ENCODE results near the gene SPAG7. TPM values are rescaled to one million over a fixed set of nuclear protein-coding genes. Genes with fewer than 3 reads are reported as not detected.

Gene SPAG7
- total and polyA plus RNA-seq, 8 donors: 47.2 to 78.6 (median 74.2) TPM

DNA sequence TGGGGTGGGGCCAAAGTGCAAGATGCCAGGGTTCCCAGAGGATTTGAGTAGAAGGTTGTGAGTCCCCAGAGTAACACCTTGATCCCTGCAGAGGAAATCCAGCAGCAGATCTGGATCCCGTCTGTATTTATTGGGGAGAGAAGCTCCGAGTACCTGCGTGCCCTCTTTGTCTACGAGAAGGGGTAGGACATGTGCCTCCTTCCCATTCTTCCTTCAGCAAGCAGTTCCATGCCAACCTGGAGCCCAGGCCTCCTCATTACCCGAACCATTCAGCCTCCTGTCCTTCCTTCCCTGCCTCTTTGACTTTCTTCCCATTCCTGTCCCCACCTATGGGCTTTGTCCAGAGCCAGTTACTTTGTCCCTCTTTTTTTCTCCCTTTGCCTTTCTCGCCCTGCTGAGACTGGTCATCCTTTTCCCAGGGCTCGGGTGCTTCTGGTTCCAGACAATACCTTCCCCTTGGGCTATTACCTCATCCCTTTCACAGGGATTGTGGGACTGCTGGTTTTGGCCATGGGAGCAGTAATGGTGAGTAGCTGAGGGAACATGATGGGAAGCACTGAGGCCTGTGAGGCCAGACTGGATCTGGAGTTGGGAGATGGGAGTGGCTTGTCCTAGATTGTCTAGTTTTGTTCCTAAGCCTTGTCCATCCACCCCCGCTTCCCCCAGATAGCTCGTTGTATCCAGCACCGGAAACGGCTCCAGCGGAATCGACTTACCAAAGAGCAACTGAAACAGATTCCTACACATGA lies 24.7 kb downstream of the SPAG7 start:
- Histone ChIP-seq H3K4me3 (peak overlapping the region in 1 of 2 donors; percentile 100), H3K4me1 (peaks cover 39 to 78% of the 10 kb centered on the region in 2 donors), H3K27me3 (no peaks in the 10 kb centered on the region), H3K9me3 (no peaks in the 10 kb centered on the region), H3K36me3 (peaks cover 0 to 59% of the 10 kb centered on the region in 2 donors), H3K27ac (peak overlapping the region in 1 of 2 donors; percentile 100)
- no peak for ATAC-seq
- TF ChIP-seq, protein P1, sequence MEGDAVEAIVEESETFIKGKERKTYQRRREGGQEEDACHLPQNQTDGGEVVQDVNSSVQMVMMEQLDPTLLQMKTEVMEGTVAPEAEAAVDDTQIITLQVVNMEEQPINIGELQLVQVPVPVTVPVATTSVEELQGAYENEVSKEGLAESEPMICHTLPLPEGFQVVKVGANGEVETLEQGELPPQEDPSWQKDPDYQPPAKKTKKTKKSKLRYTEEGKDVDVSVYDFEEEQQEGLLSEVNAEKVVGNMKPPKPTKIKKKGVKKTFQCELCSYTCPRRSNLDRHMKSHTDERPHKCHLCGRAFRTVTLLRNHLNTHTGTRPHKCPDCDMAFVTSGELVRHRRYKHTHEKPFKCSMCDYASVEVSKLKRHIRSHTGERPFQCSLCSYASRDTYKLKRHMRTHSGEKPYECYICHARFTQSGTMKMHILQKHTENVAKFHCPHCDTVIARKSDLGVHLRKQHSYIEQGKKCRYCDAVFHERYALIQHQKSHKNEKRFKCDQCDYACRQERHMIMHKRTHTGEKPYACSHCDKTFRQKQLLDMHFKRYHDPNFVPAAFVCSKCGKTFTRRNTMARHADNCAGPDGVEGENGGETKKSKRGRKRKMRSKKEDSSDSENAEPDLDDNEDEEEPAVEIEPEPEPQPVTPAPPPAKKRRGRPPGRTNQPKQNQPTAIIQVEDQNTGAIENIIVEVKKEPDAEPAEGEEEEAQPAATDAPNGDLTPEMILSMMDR (IDR thresholded peaks at IDR 0.05): no peak
- intact Hi-C loops (cut with DNase I): no loop called here
- peak in 1 of 4 donors; percentile 24 for DNase-seq

DNA sequence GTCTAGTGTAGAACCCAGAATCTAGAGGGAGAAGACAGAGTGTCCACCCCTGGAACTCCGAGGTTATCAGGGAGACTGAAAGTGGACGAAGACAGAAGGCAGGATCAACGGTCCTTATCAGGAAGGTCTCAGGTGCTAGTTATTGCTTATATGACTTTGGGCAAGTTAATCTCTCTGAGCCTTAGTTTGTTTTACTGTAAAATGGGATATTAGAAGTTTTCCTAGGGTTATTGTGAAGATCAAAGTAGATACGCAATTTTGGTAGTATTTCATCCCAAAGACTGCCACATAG lies 26.4 kb downstream of the SPAG7 start:
- intact Hi-C loops (cut with DNase I): no loop called here
- Histone ChIP-seq H3K36me3 (peaks cover 0 to 64% of the 10 kb centered on the region in 2 donors), H3K27ac (peak overlapping the region in 1 of 2 donors; percentile 97)

DNA sequence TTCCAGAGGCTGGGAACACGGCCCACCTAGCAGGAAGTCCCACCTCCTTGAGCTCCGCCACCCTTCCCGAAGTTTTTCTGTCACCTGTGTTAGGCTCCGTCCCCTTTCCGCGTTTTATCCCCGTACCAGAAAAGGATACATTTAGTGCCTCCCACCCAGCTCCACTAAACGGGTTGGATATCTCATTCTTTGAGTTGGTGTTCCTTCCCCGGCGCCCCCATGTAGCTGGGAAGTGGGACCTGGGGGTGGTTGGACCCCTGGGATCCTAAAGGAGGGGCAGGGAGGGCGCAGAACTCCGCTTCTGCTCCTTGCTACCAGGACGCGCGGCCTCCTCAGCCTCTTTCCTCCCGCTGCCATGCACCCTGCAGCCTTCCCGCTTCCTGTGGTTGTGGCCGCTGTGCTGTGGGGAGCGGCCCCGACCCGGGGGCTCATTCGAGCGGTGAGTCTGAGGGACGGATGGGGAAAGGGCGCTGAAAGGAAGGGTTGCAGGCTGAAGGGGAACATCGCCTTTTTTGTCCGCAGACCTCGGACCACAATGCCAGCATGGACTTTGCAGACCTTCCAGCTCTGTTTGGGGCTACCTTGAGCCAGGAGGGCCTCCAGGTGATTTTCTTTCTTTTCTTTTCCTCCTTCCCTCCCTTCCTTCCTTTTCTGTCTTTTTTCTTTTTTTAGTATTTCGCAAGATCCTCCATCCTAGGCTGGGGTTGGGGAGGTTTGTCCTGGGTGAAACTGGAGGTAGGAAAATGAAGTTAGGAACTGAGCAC lies 26.9 kb downstream of the SPAG7 start:
- Histone ChIP-seq H3K4me3 (peak overlapping the region; percentile 77 to 93), H3K27ac (peak overlapping the region; percentile 96 to 97), H3K9me3 (no peaks in the 10 kb centered on the region), H3K27me3 (no peaks in the 10 kb centered on the region), H3K4me1 (peaks cover 28 to 66% of the 10 kb centered on the region in 2 donors), H3K36me3 (peaks cover 0 to 62% of the 10 kb centered on the region in 2 donors)
- TF ChIP-seq, protein P1 (IDR thresholded peaks at IDR 0.05): no peak
- intact Hi-C loops (cut with DNase I): no loop called here
- ATAC-seq: peak; percentile 77
- DNase-seq: peak in 2 of 4 donors; percentile 84

More for the DNA sequence above, 26.4 kb downstream of the SPAG7 start:
- DNase-seq (no peak), ATAC-seq (no peak)
- TF ChIP-seq, protein P1 (IDR thresholded peaks at IDR 0.05): no peak
- Histone ChIP-seq H3K4me1 (peaks cover 34 to 71% of the 10 kb centered on the region in 2 donors), H3K9me3 (no peaks in the 10 kb centered on the region), H3K4me3 (peak overlapping the region; percentile 77 to 93), H3K27me3 (no peaks in the 10 kb centered on the region)

DNA sequence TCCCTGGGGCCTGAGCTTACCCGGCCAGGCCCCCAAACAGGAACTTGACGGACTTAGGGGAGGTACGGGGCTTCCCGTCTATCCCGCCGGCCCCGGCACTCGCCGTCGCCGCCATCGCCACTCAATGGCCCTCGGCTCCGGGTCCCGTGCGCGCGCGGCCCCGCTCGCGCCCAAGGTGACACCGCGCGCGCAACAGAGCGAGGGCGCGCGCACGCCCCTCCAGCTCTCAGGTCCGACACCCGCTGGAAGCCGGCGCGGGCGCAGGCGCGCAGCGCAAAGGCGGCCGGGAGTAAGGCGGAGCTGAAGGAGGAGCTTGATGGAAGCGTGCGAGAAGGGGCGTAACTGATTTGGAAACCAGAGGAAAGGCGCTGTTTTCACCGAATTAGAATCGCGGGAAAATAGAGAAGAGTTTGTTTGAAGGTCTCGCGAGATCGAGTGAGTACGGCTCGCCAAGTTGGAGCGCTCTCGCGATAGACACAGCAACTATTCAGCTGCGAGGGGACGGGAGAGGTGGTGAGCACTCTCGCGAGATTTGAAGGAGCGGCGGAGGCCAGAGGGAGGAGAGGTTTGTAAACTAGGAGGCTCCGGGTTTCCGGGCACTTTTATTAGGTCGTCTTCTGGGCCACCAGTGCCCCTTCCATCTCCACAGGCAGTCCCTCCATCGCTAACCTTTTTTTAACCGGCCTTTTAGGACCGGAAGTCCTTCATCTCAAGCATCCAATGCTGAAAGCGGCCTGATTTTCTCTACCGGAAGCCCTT lies 27.6 kb downstream of the SPAG7 start, which contains the start of the genes RNF167 and SLC25A11:
Gene RNF167 (plus strand): TSS at position 473 of the 759 bp plus-strand sequence. CDS start 642 bp downstream, outside the sequence.
Gene SLC25A11 (minus strand): TSS at position 251 of the 759 bp plus-strand sequence. CDS start 136 bp downstream, at position 115.
- intact Hi-C loops (cut with DNase I): no loop called here
- Histone ChIP-seq H3K27me3 (no peaks in the 10 kb centered on the region), H3K9me3 (no peaks in the 10 kb centered on the region), H3K4me3 (peak within 1 kb of the TSS; percentile 77 to 93), H3K36me3 (peaks cover 0 to 55% of the 10 kb centered on the region in 2 donors), H3K4me1 (peaks cover 21 to 58% of the 10 kb centered on the region in 2 donors), H3K27ac (peak within 1 kb of the TSS; percentile 96 to 97)
- DNase-seq (peak; percentile 96 to 99 (median 98)), ATAC-seq (peak; percentile 95)
- TF ChIP-seq, protein P1 (IDR thresholded peaks at IDR 0.05): peak in 1 of 2 donors; percentile 27

All from left lung (tissue), 10 donors.